Effector memory CD8-positive, alpha-beta T cell (primary cell): ENCODE results near the gene LAMTOR4.
"Not testable (repeated sequence)": the region's sequence is repeated elsewhere in the genome, so short reads cannot be mapped to it uniquely, and the experiment has no call there.

Source experiments
- ATAC-seq: fragments of 150-1000 bp; cut with Tn5 transposase; replicated peaks from 2 replicates; pipeline ENCODE4 v1.10.0; 2021; ENCODE audit warnings: mild to moderate bottlenecking, moderate library complexity
- DNase-seq, 3 experiments: peaks; one replicate each; pipeline ENCODE4 v3.0.0; 2021
- H3K27ac Mint-ChIP-seq, 2 donors: one replicate each; pipeline ENCODE4 v1.8.0; 2022; ENCODE audit warnings: mild to moderate bottlenecking in 2 of 2, mixed read lengths in 2 of 2, moderate library complexity in 2 of 2
- H3K27me3 Mint-ChIP-seq, 2 donors: one replicate each; pipeline ENCODE4 v1.8.0; 2022; ENCODE audit warnings: mixed read lengths in 2 of 2
- H3K36me3 Mint-ChIP-seq: one replicate; pipeline ENCODE4 v1.8.0; 2022; ENCODE audit warnings: mild to moderate bottlenecking, moderate library complexity, mixed read lengths; ENCODE audit not compliant: insufficient read depth
- H3K4me1 Mint-ChIP-seq, 2 donors: one replicate each; pipeline ENCODE4 v1.8.0; 2022; ENCODE audit warnings: low read depth in 2 of 2, mixed read lengths in 2 of 2
- H3K4me3 Mint-ChIP-seq, 2 donors: one replicate each; pipeline ENCODE4 v1.8.0; 2022; ENCODE audit warnings: mild to moderate bottlenecking in 2 of 2, mixed read lengths in 2 of 2, moderate library complexity in 2 of 2
- H3K9me3 Mint-ChIP-seq, 2 donors: one replicate each; pipeline ENCODE4 v1.8.0; 2022; ENCODE audit warnings: mixed read lengths in 2 of 2

The LAMTOR4 gene

GRCh38 chr7:100175296-100175935 lies 26.7 kb downstream of the LAMTOR4 start:
- ATAC-seq: no peak
- Mint-ChIP-seq H3K9me3 (no peaks in the 10 kb centered on the region), H3K27ac (no peak overlapping the region), H3K4me1 (peaks cover 15 to 22% of the 10 kb centered on the region in 2 donors), H3K27me3 (peaks cover 6 to 16% of the 10 kb centered on the region in 2 donors), H3K36me3 (peaks cover 10% of the 10 kb centered on the region), H3K4me3 (peak overlapping the region; percentile 5 to 49)
- no peak for DNase-seq

- no peaks in the 10 kb centered on the region for H3K9me3 Mint-ChIP-seq
- H3K4me1 Mint-ChIP-seq: peaks cover 17 to 26% of the 10 kb centered on the region in 2 donors
- H3K36me3 Mint-ChIP-seq: peaks cover 10% of the 10 kb centered on the region
- no peak for DNase-seq
- ATAC-seq: no peak
- peak overlapping the region; percentile 75 to 78 for H3K4me3 Mint-ChIP-seq
- H3K27ac Mint-ChIP-seq: peak overlapping the region in 1 of 2 donors; percentile 39
- H3K27me3 Mint-ChIP-seq: peaks cover 0 to 10% of the 10 kb centered on the region in 2 donors
These were observed 27.7 kb downstream of the LAMTOR4 start for GRCh38 chr7:100176096-100177044.

- Mint-ChIP-seq H3K27me3 (peaks cover 0 to 10% of the 10 kb centered on the region in 2 donors), H3K36me3 (peaks cover 6% of the 10 kb centered on the region), H3K4me1 (peaks cover 15 to 35% of the 10 kb centered on the region in 2 donors), H3K9me3 (no peaks in the 10 kb centered on the region), H3K27ac (peak within 1 kb of the TSS in 1 of 2 donors; percentile 39), H3K4me3 (peak within 1 kb of the TSS; percentile 75 to 78)
- DNase-seq (peak; percentile 95 to 98 (median 96)), ATAC-seq (peak; percentile 86)
These were observed 28.6 kb downstream of the LAMTOR4 start, which contains the start of the genes GPC2 and STAG3 for GRCh38 chr7:100177045-100178001. Gene GPC2, minus strand, starts transcription at chr7:100177381. Its CDS starts 182 bp downstream, at chr7:100177199. Gene STAG3, plus strand, starts transcription at chr7:100177918. Its CDS starts 2,639 bp downstream, at chr7:100180557.

GRCh38 chr7:100180084-100180483 lies 31.4 kb downstream of the LAMTOR4 start:
- peak overlapping the region; percentile 73 to 77 for H3K4me3 Mint-ChIP-seq
- not testable (repeated sequence) for DNase-seq, H3K36me3 Mint-ChIP-seq, H3K9me3 Mint-ChIP-seq, H3K27me3 Mint-ChIP-seq, ATAC-seq
- peak overlapping the region in 1 of 2 donors; percentile 72 for H3K27ac Mint-ChIP-seq
- peaks cover 17 to 44% of the 10 kb centered on the region in 2 donors for H3K4me1 Mint-ChIP-seq

GRCh38 chr7:100182616-100183015 lies 33.9 kb downstream of the LAMTOR4 start:
- H3K4me1 Mint-ChIP-seq: peaks cover 10 to 31% of the 10 kb centered on the region in 2 donors
- not testable (repeated sequence) for H3K36me3 Mint-ChIP-seq
- ATAC-seq: peak; percentile 4

GRCh38 chr7:100183090-100183489 lies 34.4 kb downstream of the LAMTOR4 start:
- not testable (repeated sequence) for H3K9me3 Mint-ChIP-seq, H3K27me3 Mint-ChIP-seq, DNase-seq, H3K27ac Mint-ChIP-seq, H3K4me3 Mint-ChIP-seq, ATAC-seq, H3K36me3 Mint-ChIP-seq
- peaks cover 10 to 31% of the 10 kb centered on the region in 2 donors for H3K4me1 Mint-ChIP-seq

More at GRCh38 chr7:100182616-100183015, 33.9 kb downstream of the LAMTOR4 start:
- not testable (repeated sequence) for H3K27me3 Mint-ChIP-seq, DNase-seq, H3K9me3 Mint-ChIP-seq
- Mint-ChIP-seq H3K4me3 (peak overlapping the region in 1 of 2 donors; percentile 75), H3K27ac (peak overlapping the region in 1 of 2 donors; percentile 59)

- Mint-ChIP-seq H3K36me3 (no peaks in the 10 kb centered on the region), H3K27ac (no peak overlapping the region), H3K4me1 (peaks cover 9 to 25% of the 10 kb centered on the region in 2 donors), H3K9me3 (no peaks in the 10 kb centered on the region), H3K4me3 (no peak overlapping the region), H3K27me3 (peaks cover 0 to 10% of the 10 kb centered on the region in 2 donors)
- no peak for ATAC-seq
- no peak for DNase-seq
These were observed 37.0 kb downstream of the LAMTOR4 start for GRCh38 chr7:100185726-100186125.

GRCh38 chr7:100189061-100189460 lies 40.3 kb downstream of the LAMTOR4 start:
- Mint-ChIP-seq H3K27ac (peak overlapping the region in 1 of 2 donors; percentile 64), H3K9me3 (no peaks in the 10 kb centered on the region), H3K4me3 (no peak overlapping the region), H3K27me3 (peaks cover 0 to 10% of the 10 kb centered on the region in 2 donors), H3K36me3 (no peaks in the 10 kb centered on the region), H3K4me1 (peaks cover 0 to 5% of the 10 kb centered on the region in 2 donors)
- ATAC-seq (no peak), DNase-seq (no peak)

- H3K9me3 Mint-ChIP-seq: no peaks in the 10 kb centered on the region
- DNase-seq (no peak), ATAC-seq (peak; percentile 82)
- H3K4me3 Mint-ChIP-seq: no peak overlapping the region
- H3K4me1 Mint-ChIP-seq: peaks cover 0 to 5% of the 10 kb centered on the region in 2 donors
- no peak overlapping the region for H3K27ac Mint-ChIP-seq
- H3K36me3 Mint-ChIP-seq: no peaks in the 10 kb centered on the region
- H3K27me3 Mint-ChIP-seq: peaks cover 0 to 10% of the 10 kb centered on the region in 2 donors
These were observed 41.5 kb downstream of the LAMTOR4 start for GRCh38 chr7:100190048-100190711.

- DNase-seq (no peak), ATAC-seq (no peak)
- Mint-ChIP-seq H3K9me3 (no peaks in the 10 kb centered on the region), H3K27ac (no peak overlapping the region), H3K27me3 (peaks cover 0 to 10% of the 10 kb centered on the region in 2 donors), H3K4me3 (no peak overlapping the region), H3K4me1 (peaks cover 0 to 5% of the 10 kb centered on the region in 2 donors), H3K36me3 (no peaks in the 10 kb centered on the region)
These were observed 43.1 kb downstream of the LAMTOR4 start for GRCh38 chr7:100191775-100192174.

GRCh38 chr7:100192281-100192862 lies 43.7 kb downstream of the LAMTOR4 start:
- H3K4me3 Mint-ChIP-seq, H3K27ac Mint-ChIP-seq, H3K9me3 Mint-ChIP-seq, ATAC-seq, DNase-seq, H3K36me3 Mint-ChIP-seq, H3K4me1 Mint-ChIP-seq: not testable (repeated sequence)
- H3K27me3 Mint-ChIP-seq: peaks cover 0 to 14% of the 10 kb centered on the region in 2 donors

GRCh38 chr7:100192969-100193368 lies 44.3 kb downstream of the LAMTOR4 start:
- H3K4me3 Mint-ChIP-seq: no peak overlapping the region
- DNase-seq: no peak
- peaks cover 0 to 20% of the 10 kb centered on the region in 2 donors for H3K27me3 Mint-ChIP-seq
- H3K4me1 Mint-ChIP-seq: peaks cover 0 to 5% of the 10 kb centered on the region in 2 donors
- H3K9me3 Mint-ChIP-seq: no peaks in the 10 kb centered on the region
- H3K27ac Mint-ChIP-seq: no peak overlapping the region
- ATAC-seq: no peak
- no peaks in the 10 kb centered on the region for H3K36me3 Mint-ChIP-seq
